Stomach (tissue), 9 donors: Measurements from ENCODE around the gene TNS1. TPM values are rescaled to one million over a fixed set of nuclear protein-coding genes. Genes with fewer than 3 reads are reported as not detected.

Source experiments
- DNase-seq, 2 donors: peaks; one replicate each; pipeline versions ENCODE4 v3.0.0 to v3.0.0-alpha.2; 2013 to 2019
- H3K27ac ChIP-seq, 5 donors: fragments of 200-600 bp in 4 of 5; sonication (generic) in 4 of 5; one replicate each; pipeline ENCODE4 v1.5.1; 2013 to 2019; ENCODE audit warnings: mild to moderate bottlenecking in 1 of 5, moderate library complexity in 1 of 5
- H3K27me3 ChIP-seq, 3 donors: fragments of 200-600 bp; sonication (generic); one replicate each; pipeline ENCODE4 v1.5.1; 2017 to 2019; ENCODE audit warnings: mixed run types in 1 of 3
- H3K36me3 ChIP-seq, 4 donors: fragments of 200-600 bp; sonication (generic); 1 replicate in 3 of 4; 2 replicates in 1 of 4; pipeline ENCODE4 v1.5.1; 2016 to 2019
- H3K4me1 ChIP-seq, 4 donors: fragments of 200-600 bp; sonication (generic); one replicate each; pipeline ENCODE4 v1.5.1; 2016 to 2019
- H3K4me3 ChIP-seq, 4 donors: fragments of 200-600 bp; sonication (generic) in 3 of 4; one replicate each; pipeline ENCODE4 v1.5.1; 2016 to 2019; ENCODE audit warnings: mild to moderate bottlenecking in 1 of 4
- H3K9me3 ChIP-seq, 4 donors: fragments of 200-600 bp; sonication (generic); one replicate each; pipeline ENCODE4 v1.5.1; 2016 to 2019
- CTCF ChIP-seq, 7 experiments: fragments of 450-650 bp in 4 of 7; fragments of 200-600 bp in 3 of 7; sonication (generic) in 3 of 7; IDR thresholded peaks; one replicate each; pipeline ENCODE4 v1.5.1; 2016 to 2019; ENCODE audit warnings: antibody characterized with exemption in 7 of 7, control low read depth in 2 of 7, mild to moderate bottlenecking in 1 of 7
- EP300 ChIP-seq: sonication (generic); formaldehyde crosslinking; IDR thresholded peaks from one replicate; pipeline ENCODE4 v1.6.1; 2017; ENCODE audit warnings: antibody characterized with exemption
- POLR2A ChIP-seq, 4 donors: fragments of 450-650 bp; IDR thresholded peaks; one replicate each; pipeline ENCODE4 v1.6.1; 2016; ENCODE audit warnings: antibody characterized with exemption in 4 of 4, control low read depth in 2 of 4, mild to moderate bottlenecking in 1 of 4, moderate library complexity in 1 of 4
- POLR2AphosphoS5 ChIP-seq, 3 donors: sonication (generic); formaldehyde crosslinking; IDR thresholded peaks; one replicate each; pipeline ENCODE4 v1.6.1; 2016; ENCODE audit warnings: antibody characterized with exemption in 3 of 3
- WGBS, 5 donors: extraction: QIAGEN DNeasy Blood & Tissue Kit in 3 of 5; methylation state at CpG; one replicate each; pipeline versions ENCODE4 v1.1.5 to v1.1.7; 2013 to 2018; 5-methylcytosine and 5-hydroxymethylcytosine counted together
- intact Hi-C: fragments of 100-400 bp; cut with DNase I; formaldehyde crosslinking; loops from one replicate; pipeline ENCODE4 v1.15.1; 2023; ENCODE audit warnings: low total_unique reads
- polyA plus RNA-seq, 3 donors: library from polyadenylated mRNA; stranded (reverse); fragments of 200-250 nt; gene quantifications; one replicate each; pipeline ENCODE4 v1.2.3, GENCODE V29; 2013
- total RNA-seq, 5 donors: library from RNA; depleted of rRNA; stranded (reverse); fragments of >200 nt; gene quantifications; one replicate each; pipeline versions ENCODE4 v1.1.0 to v1.2.3, GENCODE V29; 2014 to 2016
- donor health status: healthy with polysubstance abuse.
- donor health status: Bipolar disorder and iron deficiency.
- donor health status: healthy.

The TNS1 gene
- total and polyA plus RNA-seq, 8 donors = 18.5 to 682 (median 160) TPM

GRCh38 chr2:217981084-217981730 is 21.6 kb downstream of the TNS1 start:
- WGBS, 5 donors = 51 to 75% (median 65%) methylated on average over 5 of the region's 5 CpGs

GRCh38 chr2:217980591-217980990 is 22.2 kb downstream of the TNS1 start:
- H3K4me1 ChIP-seq = peaks cover 26 to 58% (median 42%) of the 10 kb centered on the region in 4 donors
- TF ChIP-seq EP300 (no peak), POLR2AphosphoS5 (IDR thresholded peaks at IDR 0.05) (no peak), POLR2A (IDR thresholded peaks at IDR 0.05) (no peak), CTCF (IDR thresholded peaks at IDR 0.05) (no peak)
- H3K27ac ChIP-seq = peak overlapping the region in 4 of 5 donors; percentile 25 to 89 (median 87)
- intact Hi-C loops = loop anchor here (10.0 kb wide), 1 partner anchor 86 kb away; no protein-coding TSS in a partner anchor
- DNase-seq = no peak
- H3K36me3 ChIP-seq = no peaks in the 10 kb centered on the region
- no peaks in the 10 kb centered on the region for H3K27me3 ChIP-seq
- no peak overlapping the region for H3K4me3 ChIP-seq
- 74 to 86% (median 79%) methylated on average over 6 of the region's 6 CpGs for WGBS, 5 donors
- no peaks in the 10 kb centered on the region for H3K9me3 ChIP-seq

More at GRCh38 chr2:217981084-217981730, 21.6 kb downstream of the TNS1 start:
- H3K36me3 ChIP-seq = no peaks in the 10 kb centered on the region
- peaks cover 26 to 53% (median 39%) of the 10 kb centered on the region in 4 donors for H3K4me1 ChIP-seq
- DNase-seq = peak in 1 of 2 donors; percentile 48
- TF ChIP-seq POLR2AphosphoS5 (IDR thresholded peaks at IDR 0.05) (no peak), POLR2A (IDR thresholded peaks at IDR 0.05) (no peak)
- H3K4me3 ChIP-seq = no peak overlapping the region
- H3K27me3 ChIP-seq = no peaks in the 10 kb centered on the region
- peak overlapping the region in 3 of 5 donors; percentile 86 to 89 (median 88) for H3K27ac ChIP-seq
- H3K9me3 ChIP-seq = no peaks in the 10 kb centered on the region
- intact Hi-C loops = loop anchor here (10.0 kb wide), 1 partner anchor 86 kb away; no protein-coding TSS in a partner anchor

GRCh38 chr2:217980036-217980435 is 22.8 kb downstream of the TNS1 start:
- no peaks in the 10 kb centered on the region for H3K9me3 ChIP-seq
- DNase-seq = no peak
- H3K4me1 ChIP-seq = peaks cover 26 to 63% (median 45%) of the 10 kb centered on the region in 4 donors
- intact Hi-C loops = loop anchor here (10.0 kb wide), 1 partner anchor 85 kb away; no protein-coding TSS in a partner anchor
- H3K27ac ChIP-seq = peak overlapping the region in 4 of 5 donors; percentile 82 to 89 (median 87)
- no peaks in the 10 kb centered on the region for H3K36me3 ChIP-seq
- 52 to 75% (median 60%) methylated on average over 5 of the region's 5 CpGs for WGBS, 5 donors
- peak overlapping the region in 2 of 4 donors; percentile 57 to 75 for H3K4me3 ChIP-seq
- H3K27me3 ChIP-seq = no peaks in the 10 kb centered on the region
- TF ChIP-seq POLR2AphosphoS5 (IDR thresholded peaks at IDR 0.05) (no peak), EP300 (no peak), POLR2A (IDR thresholded peaks at IDR 0.05) (no peak), CTCF (IDR thresholded peaks at IDR 0.05) (no peak)

- intact Hi-C loops = no loop called here
- Histone ChIP-seq H3K27me3 (no peaks in the 10 kb centered on the region), H3K4me3 (peak overlapping the region; percentile 57 to 75 (median 63)), H3K36me3 (no peaks in the 10 kb centered on the region), H3K27ac (peak overlapping the region; percentile 22 to 89 (median 86)), H3K4me1 (peaks cover 26 to 71% (median 48%) of the 10 kb centered on the region in 4 donors), H3K9me3 (no peaks in the 10 kb centered on the region)
- WGBS, 5 donors = 28 to 41% (median 33%) methylated on average over 8 to 10 of the region's 10 CpGs
- TF ChIP-seq POLR2A (IDR thresholded peaks at IDR 0.05) (no peak), EP300 (no peak), CTCF (IDR thresholded peaks at IDR 0.05) (no peak), POLR2AphosphoS5 (IDR thresholded peaks at IDR 0.05) (no peak)
- peak in 1 of 2 donors; percentile 69 for DNase-seq
These were observed 23.5 kb downstream of the TNS1 start for GRCh38 chr2:217979151-217979811.
